ENCODE data around the gene PRKCH. TPM values are rescaled to one million over a fixed set of nuclear protein-coding genes. Genes with fewer than 3 reads are reported as not detected.

Gene PRKCH
- polyA plus RNA-seq, 4 donors = 5.9 to 17.3 (median 12.9) TPM

DNA sequence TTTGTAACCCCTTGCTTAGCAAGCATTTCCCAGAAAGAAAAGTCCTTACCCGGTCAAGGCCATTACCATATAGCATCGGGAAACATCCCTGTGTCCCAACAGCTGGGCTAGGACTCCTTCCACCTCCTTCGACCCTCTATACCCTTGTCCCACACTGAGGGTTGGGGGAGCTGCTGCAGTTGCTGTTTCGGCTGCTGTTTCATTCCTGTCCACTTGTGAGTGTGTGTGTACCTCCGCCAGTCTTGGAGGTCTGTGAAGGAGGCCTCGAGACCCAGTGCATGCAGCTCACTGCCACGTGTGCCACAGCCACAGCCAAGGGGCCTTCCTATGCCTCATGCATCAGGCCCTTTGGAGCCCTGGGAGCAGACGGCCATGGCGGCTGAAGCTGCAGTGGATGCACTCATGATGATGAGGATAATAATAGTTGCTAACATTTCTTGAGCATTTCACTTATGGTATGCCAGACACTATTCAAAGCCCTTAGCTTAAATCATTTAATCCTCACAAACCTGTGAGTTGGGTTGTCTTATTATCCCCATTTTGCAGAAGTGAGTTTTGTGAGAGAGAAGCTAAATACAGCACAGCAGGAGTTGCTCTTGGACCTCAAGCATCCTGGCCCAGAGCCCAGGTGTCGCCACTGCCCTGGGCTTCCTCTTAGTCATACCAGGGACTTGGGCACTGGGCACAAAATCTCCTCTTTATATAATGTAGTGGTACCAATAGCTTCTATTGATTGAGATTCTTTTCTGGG, 156.5 kb downstream of the PRKCH start:
- Histone ChIP-seq H3K36me3 (ENCODE audit: control insufficient read depth in 3 of 3, insufficient read depth in 2 of 3, low read depth in 1 of 3, low read length in 3 of 3) (no peaks in the 10 kb centered on the region), H3K27ac (ENCODE audit: low read depth in 1 of 3, low read length in 2 of 3) (peak overlapping the region in 2 of 3 donors; percentile 56 to 96), H3K9me3 (ENCODE audit: control insufficient read depth in 2 of 2, insufficient read depth in 1 of 2, low read depth in 1 of 2, low read length in 1 of 2) (no peaks in the 10 kb centered on the region), H3K4me3 (ENCODE audit: low read depth in 1 of 3, low read length in 3 of 3) (no peak overlapping the region), H3K27me3 (ENCODE audit: control insufficient read depth in 3 of 3, insufficient read depth in 3 of 3, low read length in 3 of 3) (no peaks in the 10 kb centered on the region), H3K4me1 (ENCODE audit: control insufficient read depth in 3 of 3, insufficient read depth in 2 of 3, low read depth in 1 of 3, low read length in 2 of 3) (peaks cover 0 to 31% (median 3%) of the 10 kb centered on the region in 3 donors)
- no peak for FAIRE-seq
- DNase-seq = peak in 1 of 2 donors; percentile 74
- 55 to 75% (median 61%) methylated on average over 10 of the region's 10 CpGs for whole genome bisulfite sequencing, 3 donors

DNA sequence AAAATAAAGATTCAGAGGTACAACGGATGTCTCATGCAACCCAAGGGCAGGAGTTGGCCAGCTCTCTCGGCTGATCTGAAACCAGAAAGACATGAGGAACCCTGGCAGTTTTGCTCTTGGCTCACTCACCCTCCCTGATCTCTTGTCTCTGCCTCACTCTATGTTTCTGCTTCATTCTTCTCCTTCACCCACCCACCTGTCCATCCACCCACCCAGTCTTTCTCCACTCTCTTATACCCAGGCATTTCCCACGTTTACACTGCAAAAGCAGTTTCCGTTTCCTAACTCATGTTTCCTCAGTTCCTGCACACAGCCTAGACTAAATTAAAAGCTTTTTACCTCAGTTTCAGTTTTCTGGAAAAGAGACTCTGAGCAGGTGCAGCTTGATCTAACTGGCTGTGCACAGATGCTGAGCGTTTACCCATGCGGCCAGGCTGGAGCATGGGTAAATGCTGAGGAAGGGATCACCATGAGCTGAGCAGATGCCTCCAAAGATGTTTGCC, 157.6 kb downstream of the PRKCH start:
- no peaks in the 10 kb centered on the region for H3K27me3 ChIP-seq (ENCODE audit: control insufficient read depth in 3 of 3, insufficient read depth in 3 of 3, low read length in 3 of 3)
- peaks cover 0 to 25% (median 3%) of the 10 kb centered on the region in 3 donors for H3K4me1 ChIP-seq (ENCODE audit: control insufficient read depth in 3 of 3, insufficient read depth in 2 of 3, low read depth in 1 of 3, low read length in 2 of 3)
- WGBS, 3 donors = 49 to 72% (median 60%) methylated on average over 6 of the region's 6 CpGs
- H3K4me3 ChIP-seq (ENCODE audit: low read depth in 1 of 3, low read length in 3 of 3) = no peak overlapping the region
- no peaks in the 10 kb centered on the region for H3K9me3 ChIP-seq (ENCODE audit: control insufficient read depth in 2 of 2, insufficient read depth in 1 of 2, low read depth in 1 of 2, low read length in 1 of 2)
- H3K36me3 ChIP-seq (ENCODE audit: control insufficient read depth in 3 of 3, insufficient read depth in 2 of 3, low read depth in 1 of 3, low read length in 3 of 3) = no peaks in the 10 kb centered on the region
- no peak for FAIRE-seq
- no peak for DNase-seq
- peak overlapping the region in 2 of 3 donors; percentile 27 to 96 for H3K27ac ChIP-seq (ENCODE audit: low read depth in 1 of 3, low read length in 2 of 3)

DNA sequence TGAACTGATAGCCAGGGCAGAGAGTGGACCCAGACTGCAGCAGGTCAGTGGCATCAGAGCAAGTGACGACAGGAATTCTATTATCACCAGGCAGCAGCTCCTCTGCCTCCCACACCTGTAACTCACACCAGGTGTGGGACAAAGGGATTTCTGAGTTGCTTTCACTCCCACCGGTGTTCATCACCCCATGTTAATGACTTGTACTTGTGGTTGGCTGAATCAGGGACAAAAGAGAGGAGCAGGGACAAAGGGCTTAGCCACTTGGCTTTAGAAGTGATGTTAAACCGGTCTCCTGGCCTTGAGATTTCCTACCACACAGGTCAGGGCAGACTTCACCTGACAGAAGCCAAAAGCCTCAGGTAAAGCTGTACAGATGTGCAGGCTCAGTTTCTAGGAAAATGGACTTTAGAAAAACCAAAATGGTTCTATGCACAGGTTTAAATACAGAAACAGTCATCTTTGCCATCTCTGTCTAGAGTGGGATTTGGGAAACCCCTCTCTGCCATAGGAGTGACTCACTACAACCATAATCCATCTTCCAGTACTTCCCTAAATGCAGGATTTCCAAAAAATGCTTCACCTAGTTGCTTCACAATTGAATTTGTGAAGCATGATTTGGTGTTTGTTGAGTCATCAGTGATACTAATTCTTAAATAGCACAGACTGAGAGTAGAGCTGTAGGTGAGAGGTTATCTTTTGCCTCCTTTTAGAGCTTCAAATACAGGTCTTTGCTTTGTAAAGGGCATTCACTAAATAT, 158.5 kb downstream of the PRKCH start:
- no peak overlapping the region for H3K4me3 ChIP-seq (ENCODE audit: low read depth in 1 of 3, low read length in 3 of 3)
- H3K9me3 ChIP-seq (ENCODE audit: control insufficient read depth in 2 of 2, insufficient read depth in 1 of 2, low read depth in 1 of 2, low read length in 1 of 2) = no peaks in the 10 kb centered on the region
- WGBS, 3 donors = 50 to 71% (median 57%) methylated on average over 3 of the region's 3 CpGs
- DNase-seq = no peak
- no peaks in the 10 kb centered on the region for H3K36me3 ChIP-seq (ENCODE audit: control insufficient read depth in 3 of 3, insufficient read depth in 2 of 3, low read depth in 1 of 3, low read length in 3 of 3)
- no peaks in the 10 kb centered on the region for H3K27me3 ChIP-seq (ENCODE audit: control insufficient read depth in 3 of 3, insufficient read depth in 3 of 3, low read length in 3 of 3)
- H3K27ac ChIP-seq (ENCODE audit: low read depth in 1 of 3, low read length in 2 of 3) = peak overlapping the region in 1 of 3 donors; percentile 96
- H3K4me1 ChIP-seq (ENCODE audit: control insufficient read depth in 3 of 3, insufficient read depth in 2 of 3, low read depth in 1 of 3, low read length in 2 of 3) = peaks cover 0 to 25% (median 3%) of the 10 kb centered on the region in 3 donors
- no peak for FAIRE-seq

DNA sequence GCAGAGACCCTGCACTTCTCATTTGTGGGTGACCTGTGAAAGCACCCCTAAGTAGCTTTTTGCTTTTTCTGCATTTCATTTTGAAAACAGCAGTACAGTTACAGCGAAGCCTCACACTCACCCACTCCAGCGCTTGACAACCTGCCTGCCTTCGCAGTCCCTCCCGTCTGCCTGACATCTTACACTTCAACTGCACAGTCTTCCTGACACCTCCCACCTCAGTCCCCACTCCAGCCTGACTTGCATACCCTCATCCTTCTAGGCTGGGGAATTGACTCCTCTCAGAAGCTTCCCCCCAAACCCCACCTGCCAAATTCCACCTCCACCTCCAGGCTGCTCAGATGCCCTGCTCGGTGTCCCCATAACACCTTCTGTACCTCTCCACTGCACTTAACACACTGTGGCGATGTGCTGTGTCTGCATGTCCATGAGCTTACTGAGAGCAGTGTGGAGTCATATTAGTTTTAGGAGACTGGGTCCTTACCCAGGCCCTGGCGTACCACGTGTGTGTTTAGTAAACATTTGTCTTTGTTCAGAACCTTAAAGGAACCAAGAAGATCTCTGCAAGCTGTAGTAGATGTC, 159.4 kb downstream of the PRKCH start:
- FAIRE-seq (no peak), DNase-seq (no peak)
- Histone ChIP-seq H3K27me3 (ENCODE audit: control insufficient read depth in 3 of 3, insufficient read depth in 3 of 3, low read length in 3 of 3) (no peaks in the 10 kb centered on the region), H3K4me1 (ENCODE audit: control insufficient read depth in 3 of 3, insufficient read depth in 2 of 3, low read depth in 1 of 3, low read length in 2 of 3) (peaks cover 0 to 28% (median 3%) of the 10 kb centered on the region in 3 donors), H3K36me3 (ENCODE audit: control insufficient read depth in 3 of 3, insufficient read depth in 2 of 3, low read depth in 1 of 3, low read length in 3 of 3) (no peaks in the 10 kb centered on the region), H3K4me3 (ENCODE audit: low read depth in 1 of 3, low read length in 3 of 3) (no peak overlapping the region), H3K9me3 (ENCODE audit: control insufficient read depth in 2 of 2, insufficient read depth in 1 of 2, low read depth in 1 of 2, low read length in 1 of 2) (no peaks in the 10 kb centered on the region), H3K27ac (ENCODE audit: low read depth in 1 of 3, low read length in 2 of 3) (peak overlapping the region in 1 of 3 donors; percentile 42)
- WGBS, 3 donors = 88 to 98% (median 90%) methylated on average over 8 of the region's 8 CpGs

DNA sequence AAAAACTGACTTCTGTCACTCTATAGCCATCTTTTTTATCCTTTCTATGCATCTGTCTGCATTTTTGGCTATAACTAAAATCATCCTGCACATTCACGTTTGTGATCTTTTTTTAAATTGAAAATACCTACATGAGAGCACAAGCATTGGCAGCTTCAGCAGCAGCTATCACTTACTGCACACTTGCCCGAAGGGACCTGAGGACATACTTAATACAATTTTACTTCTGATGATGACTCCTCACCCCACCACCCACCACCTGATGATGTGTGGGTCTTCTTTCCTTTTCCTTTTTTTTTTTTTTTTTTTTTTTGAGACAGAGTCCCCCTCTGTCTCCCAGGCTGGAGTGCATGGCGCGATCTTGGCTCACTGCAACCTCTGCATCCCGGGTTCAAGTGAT, 160.3 kb downstream of the PRKCH start:
- no peak overlapping the region for H3K27ac ChIP-seq (ENCODE audit: low read depth in 1 of 3, low read length in 2 of 3)
- H3K4me1 ChIP-seq (ENCODE audit: control insufficient read depth in 3 of 3, insufficient read depth in 2 of 3, low read depth in 1 of 3, low read length in 2 of 3) = peaks cover 0 to 21% (median 0%) of the 10 kb centered on the region in 3 donors
- no peak for DNase-seq
- no peaks in the 10 kb centered on the region for H3K9me3 ChIP-seq (ENCODE audit: control insufficient read depth in 2 of 2, insufficient read depth in 1 of 2, low read depth in 1 of 2, low read length in 1 of 2)
- 87 to 93% (median 89%) methylated on average over 5 of the region's 5 CpGs for WGBS, 3 donors
- H3K27me3 ChIP-seq (ENCODE audit: control insufficient read depth in 3 of 3, insufficient read depth in 3 of 3, low read length in 3 of 3) = no peaks in the 10 kb centered on the region
- H3K36me3 ChIP-seq (ENCODE audit: control insufficient read depth in 3 of 3, insufficient read depth in 2 of 3, low read depth in 1 of 3, low read length in 3 of 3) = no peaks in the 10 kb centered on the region
- FAIRE-seq = no peak
- H3K4me3 ChIP-seq (ENCODE audit: low read depth in 1 of 3, low read length in 3 of 3) = no peak overlapping the region

DNA sequence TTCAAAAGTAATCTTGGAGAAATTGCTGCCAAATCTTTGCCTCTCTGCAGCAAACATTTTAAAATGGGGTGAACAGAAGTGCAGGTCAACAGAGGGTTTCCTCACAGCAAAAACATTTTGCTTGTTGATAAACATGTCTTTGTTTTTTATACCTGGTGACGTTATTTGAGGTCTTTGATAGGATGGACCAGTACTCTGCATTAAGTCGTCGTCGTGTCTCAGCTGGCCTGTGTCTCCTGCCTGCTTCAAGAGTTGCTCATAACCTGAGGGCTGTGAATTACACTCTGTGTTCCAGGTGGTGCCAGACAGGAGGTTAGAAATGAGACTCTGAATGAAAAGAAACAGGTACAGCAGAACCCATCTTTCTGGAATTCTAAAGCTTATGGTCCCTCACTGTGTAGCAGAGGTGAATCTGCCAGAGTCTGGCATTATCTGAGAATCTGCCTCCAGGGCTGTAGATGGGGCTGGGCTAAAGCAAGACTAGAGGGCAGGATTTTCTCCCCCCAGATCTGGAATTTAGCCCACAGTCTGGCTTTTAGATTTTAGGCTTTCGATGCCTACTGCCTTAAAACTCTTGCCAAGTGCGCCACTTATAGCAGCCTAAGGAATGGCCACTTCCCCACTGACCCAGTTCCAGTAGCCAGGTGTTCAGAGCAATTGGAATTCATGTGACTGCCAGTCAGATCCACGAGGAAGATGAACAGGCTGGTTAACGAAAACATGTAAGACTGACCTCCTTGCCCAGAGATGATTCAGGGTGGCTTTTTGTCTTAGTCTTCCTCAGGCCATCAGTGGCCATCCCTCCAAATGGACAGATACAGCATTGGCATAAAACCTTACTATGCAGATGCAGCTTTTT, 161.2 kb downstream of the PRKCH start:
- DNase-seq = no peak
- 71 to 86% (median 85%) methylated on average over 8 of the region's 8 CpGs for WGBS, 3 donors
- Histone ChIP-seq H3K27me3 (ENCODE audit: control insufficient read depth in 3 of 3, insufficient read depth in 3 of 3, low read length in 3 of 3) (no peaks in the 10 kb centered on the region), H3K9me3 (ENCODE audit: control insufficient read depth in 2 of 2, insufficient read depth in 1 of 2, low read depth in 1 of 2, low read length in 1 of 2) (no peaks in the 10 kb centered on the region), H3K36me3 (ENCODE audit: control insufficient read depth in 3 of 3, insufficient read depth in 2 of 3, low read depth in 1 of 3, low read length in 3 of 3) (no peaks in the 10 kb centered on the region), H3K4me1 (ENCODE audit: control insufficient read depth in 3 of 3, insufficient read depth in 2 of 3, low read depth in 1 of 3, low read length in 2 of 3) (peaks cover 0 to 20% (median 0%) of the 10 kb centered on the region in 3 donors), H3K27ac (ENCODE audit: low read depth in 1 of 3, low read length in 2 of 3) (peak overlapping the region in 1 of 3 donors; percentile 47), H3K4me3 (ENCODE audit: low read depth in 1 of 3, low read length in 3 of 3) (no peak overlapping the region)
- FAIRE-seq = no peak

DNA sequence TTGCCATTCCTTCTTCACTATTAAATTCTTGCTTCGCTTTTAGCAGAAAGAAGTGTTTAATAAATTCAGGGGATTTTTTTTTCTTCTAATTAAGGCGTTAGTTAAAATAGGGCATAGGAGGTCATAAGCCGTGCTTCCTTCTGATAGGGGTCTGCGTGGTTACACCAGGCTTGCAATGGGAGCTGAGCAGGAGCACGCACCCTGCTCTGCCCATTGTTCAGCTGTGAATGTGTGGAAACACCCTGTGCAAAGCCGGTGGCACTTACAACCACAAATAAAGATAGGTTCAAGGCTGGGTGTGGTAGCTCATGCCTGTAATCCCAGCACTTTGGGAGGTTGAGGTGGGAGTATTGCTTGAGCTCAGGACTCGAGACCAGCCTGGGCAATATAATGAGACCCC, 162.1 kb downstream of the PRKCH start:
- Histone ChIP-seq H3K4me1 (ENCODE audit: control insufficient read depth in 3 of 3, insufficient read depth in 2 of 3, low read depth in 1 of 3, low read length in 2 of 3) (peaks cover 0 to 12% (median 0%) of the 10 kb centered on the region in 3 donors), H3K4me3 (ENCODE audit: low read depth in 1 of 3, low read length in 3 of 3) (no peak overlapping the region), H3K27me3 (ENCODE audit: control insufficient read depth in 3 of 3, insufficient read depth in 3 of 3, low read length in 3 of 3) (no peaks in the 10 kb centered on the region), H3K9me3 (ENCODE audit: control insufficient read depth in 2 of 2, insufficient read depth in 1 of 2, low read depth in 1 of 2, low read length in 1 of 2) (no peaks in the 10 kb centered on the region), H3K36me3 (ENCODE audit: control insufficient read depth in 3 of 3, insufficient read depth in 2 of 3, low read depth in 1 of 3, low read length in 3 of 3) (no peaks in the 10 kb centered on the region), H3K27ac (ENCODE audit: low read depth in 1 of 3, low read length in 2 of 3) (no peak overlapping the region)
- FAIRE-seq (no peak), DNase-seq (no peak)
- 84 to 91% (median 90%) methylated on average over 7 of the region's 7 CpGs for WGBS, 3 donors

All from small intestine (tissue), 7 donors.